Measurements from ENCODE around the gene C1orf232.

The C1orf232 gene

GRCh38 chr1:26189331-26189730 lies 20.6 kb upstream of the C1orf232 start:
- TF ChIP-seq CTCF (IDR thresholded peaks at IDR 0.05; ENCODE audit: borderline replicate concordance, insufficient read depth, low read depth, low read length) = no peak
- no peak overlapping the region for H3K4me3 ChIP-seq (ENCODE audit: low read depth, low read length)

DNA sequence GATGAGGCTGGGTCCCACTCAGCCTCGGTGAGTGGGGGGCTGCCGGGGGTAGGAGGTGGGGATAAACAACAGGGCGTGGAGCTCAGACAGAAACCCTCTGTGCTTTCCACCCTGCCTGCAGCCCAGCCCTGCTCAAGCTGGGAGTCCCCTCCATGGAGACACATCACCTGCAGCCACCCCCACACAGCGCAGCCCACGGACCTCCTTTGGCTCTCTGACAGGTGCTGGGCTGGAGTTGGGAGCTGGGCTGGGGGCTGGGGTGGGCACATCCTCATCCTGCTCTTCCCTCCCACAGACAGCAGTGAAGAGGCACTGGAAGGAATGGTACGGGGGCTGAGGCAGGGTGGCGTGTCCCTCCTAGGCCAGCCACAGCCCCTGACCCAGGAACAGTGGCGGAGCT lies 19.7 kb upstream of the C1orf232 start:
- H3K4me3 ChIP-seq (ENCODE audit: low read depth, low read length) = no peak overlapping the region
- TF ChIP-seq CTCF (IDR thresholded peaks at IDR 0.05; ENCODE audit: borderline replicate concordance, insufficient read depth, low read depth, low read length) = no peak

DNA sequence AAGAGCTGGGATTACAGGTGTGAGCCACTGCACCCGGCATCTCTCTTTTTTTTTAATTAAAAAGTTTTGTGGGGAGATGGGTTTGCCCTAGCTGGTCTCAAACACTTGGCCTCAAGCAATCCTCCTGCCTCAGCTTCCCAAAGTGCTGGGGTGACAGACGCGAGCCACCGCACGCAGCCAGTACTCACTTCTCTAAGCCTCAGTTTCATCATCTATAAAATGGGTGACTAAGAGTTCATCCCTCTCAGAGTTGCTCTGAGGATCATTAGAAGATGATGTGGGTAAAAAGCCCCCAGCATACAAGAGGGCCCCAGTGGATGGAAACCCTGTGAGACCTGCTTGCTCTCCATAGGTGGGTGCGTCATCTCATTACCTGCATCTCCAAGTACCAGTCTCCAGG lies 19.1 kb upstream of the C1orf232 start:
- H3K4me3 ChIP-seq (ENCODE audit: low read depth, low read length) = no peak overlapping the region
- no peak for TF ChIP-seq CTCF (IDR thresholded peaks at IDR 0.05; ENCODE audit: borderline replicate concordance, insufficient read depth, low read depth, low read length)

DNA sequence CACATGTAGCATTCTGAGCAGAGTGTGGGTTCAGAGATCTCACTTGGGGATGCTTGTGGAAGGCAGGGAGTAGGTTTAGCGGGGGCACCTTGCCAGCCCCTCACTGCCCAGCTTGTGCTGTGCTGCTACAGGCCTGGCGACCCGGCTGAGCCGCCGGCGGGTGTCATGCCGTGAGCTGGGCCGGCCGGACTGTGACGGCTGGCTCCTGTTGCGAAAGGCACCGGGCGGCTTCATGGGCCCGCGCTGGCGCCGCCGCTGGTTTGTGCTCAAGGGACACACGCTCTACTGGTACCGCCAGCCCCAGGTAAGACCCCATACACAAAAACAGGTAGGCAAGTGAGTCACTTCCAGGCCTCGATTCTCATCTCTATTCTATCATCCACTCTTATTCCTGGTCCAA lies 16.1 kb upstream of the C1orf232 start:
- no peak for TF ChIP-seq CTCF (IDR thresholded peaks at IDR 0.05; ENCODE audit: borderline replicate concordance, insufficient read depth, low read depth, low read length)
- no peak overlapping the region for H3K4me3 ChIP-seq (ENCODE audit: low read depth, low read length)

DNA sequence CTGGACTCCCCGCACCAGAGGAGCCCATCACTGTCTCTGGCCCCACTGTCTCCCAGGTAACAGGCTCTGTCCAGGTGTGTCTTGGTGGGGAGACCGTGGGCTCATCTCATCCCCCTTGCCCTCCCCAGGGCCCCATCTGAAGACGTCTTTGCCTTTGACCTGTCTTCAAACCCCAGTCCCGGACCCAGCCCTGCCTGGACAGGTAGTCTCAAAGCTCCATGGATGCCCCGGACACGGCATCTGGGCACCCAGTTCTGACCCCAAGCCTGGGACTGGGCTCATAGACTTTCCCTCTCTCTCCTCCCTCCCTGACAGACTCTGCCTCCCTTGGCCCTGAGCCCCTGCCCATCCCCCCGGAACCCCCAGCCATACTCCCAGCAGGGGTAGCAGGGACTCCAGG lies 15.3 kb upstream of the C1orf232 start:
- TF ChIP-seq CTCF (IDR thresholded peaks at IDR 0.05; ENCODE audit: borderline replicate concordance, insufficient read depth, low read depth, low read length) = no peak
- H3K4me3 ChIP-seq (ENCODE audit: low read depth, low read length) = no peak overlapping the region

- TF ChIP-seq CTCF (IDR thresholded peaks at IDR 0.05; ENCODE audit: borderline replicate concordance, insufficient read depth, low read depth, low read length) = no peak
- H3K4me3 ChIP-seq (ENCODE audit: low read depth, low read length) = no peak overlapping the region
Measured at GRCh38 chr1:26182383-26182696, 13.6 kb upstream of the C1orf232 start.

DNA sequence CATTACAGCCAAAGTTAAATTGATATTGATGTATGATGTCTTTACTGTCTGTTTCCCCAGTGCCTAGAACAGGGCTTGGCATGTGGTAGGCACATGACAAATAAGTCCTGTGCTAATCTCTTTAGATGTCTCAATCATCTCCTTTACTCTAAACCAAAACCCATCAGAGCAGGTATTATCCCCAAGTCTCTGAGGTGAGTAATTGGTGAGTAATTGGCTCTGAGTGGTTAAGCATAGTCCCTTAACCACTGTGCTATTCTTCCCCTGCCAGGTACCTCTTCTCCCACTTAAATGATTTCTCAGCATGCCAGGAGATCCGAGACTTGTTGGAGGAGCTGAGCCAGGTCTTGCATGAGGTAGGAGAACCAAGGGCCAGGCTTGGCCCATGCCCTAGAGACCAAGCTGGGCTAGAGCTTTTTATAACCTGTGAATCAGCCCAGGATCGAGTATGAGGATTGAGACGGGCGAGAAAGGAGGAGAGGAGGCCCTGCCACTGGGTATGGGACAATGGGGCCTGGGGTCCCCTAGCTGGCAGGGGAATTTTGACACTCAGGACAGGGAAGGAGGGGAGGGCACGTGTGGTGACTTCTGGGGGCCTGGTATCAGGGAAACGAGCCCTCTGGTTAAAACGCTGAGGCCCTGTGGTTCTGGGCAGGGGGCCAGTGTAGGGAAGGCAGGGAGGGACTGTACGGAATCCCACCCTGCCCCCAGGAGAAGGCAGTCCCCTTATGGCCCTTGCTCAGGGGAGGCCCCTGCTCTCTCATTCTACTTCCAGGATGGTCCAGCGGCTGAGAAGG lies 13.0 kb upstream of the C1orf232 start:
- TF ChIP-seq CTCF (IDR thresholded peaks at IDR 0.05; ENCODE audit: borderline replicate concordance, insufficient read depth, low read depth, low read length) = no peak
- H3K4me3 ChIP-seq (ENCODE audit: low read depth, low read length) = no peak overlapping the region
